IgD-negative memory B cell (primary cell): ENCODE data around the gene SH3RF3. TPM values are rescaled to one million over a fixed set of nuclear protein-coding genes. Genes with fewer than 3 reads are reported as not detected.

Source experiments
- H3K27ac Mint-ChIP-seq, 3 donors: one replicate each; pipeline ENCODE4 v1.8.0; 2020 to 2022; ENCODE audit warnings: mild to moderate bottlenecking in 3 of 3, mixed read lengths in 3 of 3, moderate library complexity in 1 of 3
- H3K27me3 Mint-ChIP-seq: one replicate; pipeline ENCODE4 v1.8.0; 2021; ENCODE audit warnings: mixed read lengths
- H3K36me3 Mint-ChIP-seq: one replicate; pipeline ENCODE4 v1.8.0; 2020; ENCODE audit warnings: mild to moderate bottlenecking, mixed read lengths
- H3K4me1 Mint-ChIP-seq, 3 donors: one replicate each; pipeline ENCODE4 v1.8.0; 2020 to 2022; ENCODE audit warnings: mixed read lengths in 3 of 3, mild to moderate bottlenecking in 1 of 3
- H3K4me3 Mint-ChIP-seq, 4 donors: one replicate each; pipeline ENCODE4 v1.8.0; 2020 to 2022; ENCODE audit warnings: mild to moderate bottlenecking in 4 of 4, mixed read lengths in 4 of 4, moderate library complexity in 3 of 4
- H3K9me3 Mint-ChIP-seq, 3 donors: one replicate each; pipeline ENCODE4 v1.8.0; 2020 to 2021; ENCODE audit warnings: mixed read lengths in 3 of 3, mild to moderate bottlenecking in 1 of 3
- polyA plus RNA-seq: library from polyadenylated mRNA; unstranded; fragments of 300-500 nt; fragmentation: Illumina TruSeq; gene quantifications from one replicate; pipeline ENCODE4 v1.2.3, GENCODE V29; 2021

The SH3RF3 gene
- polyA plus RNA-seq, 1 donor from 2014 or later = not detected

- H3K4me1 Mint-ChIP-seq = peaks cover 0 to 13% (median 2%) of the 10 kb centered on the region in 3 donors
- H3K9me3 Mint-ChIP-seq = no peaks in the 10 kb centered on the region
- peaks cover 1% of the 10 kb centered on the region for H3K36me3 Mint-ChIP-seq
- no peak overlapping the region for H3K27ac Mint-ChIP-seq
- H3K4me3 Mint-ChIP-seq = no peak overlapping the region
- peaks cover 11% of the 10 kb centered on the region for H3K27me3 Mint-ChIP-seq
These were observed 10.9 kb downstream of the SH3RF3 start for GRCh38 chr2:109139865-109140396.

GRCh38 chr2:109141006-109141600 lies 12.1 kb downstream of the SH3RF3 start:
- Mint-ChIP-seq H3K9me3 (no peaks in the 10 kb centered on the region), H3K4me1 (peaks cover 0 to 13% (median 2%) of the 10 kb centered on the region in 3 donors), H3K27ac (no peak overlapping the region), H3K27me3 (peaks cover 6% of the 10 kb centered on the region), H3K36me3 (peaks cover 1% of the 10 kb centered on the region), H3K4me3 (no peak overlapping the region)

- Mint-ChIP-seq H3K36me3 (peaks cover 1% of the 10 kb centered on the region), H3K9me3 (no peaks in the 10 kb centered on the region), H3K27me3 (peaks cover 5% of the 10 kb centered on the region), H3K4me1 (peaks cover 0 to 13% (median 2%) of the 10 kb centered on the region in 3 donors), H3K4me3 (no peak overlapping the region), H3K27ac (no peak overlapping the region)
These were observed 12.8 kb downstream of the SH3RF3 start for GRCh38 chr2:109141727-109142283.

- peaks cover 5% of the 10 kb centered on the region for H3K27me3 Mint-ChIP-seq
- no peak overlapping the region for H3K27ac Mint-ChIP-seq
- H3K4me1 Mint-ChIP-seq = peaks cover 0 to 11% (median 2%) of the 10 kb centered on the region in 3 donors
- H3K36me3 Mint-ChIP-seq = peaks cover 1% of the 10 kb centered on the region
- H3K4me3 Mint-ChIP-seq = no peak overlapping the region
- no peaks in the 10 kb centered on the region for H3K9me3 Mint-ChIP-seq
These were observed 13.6 kb downstream of the SH3RF3 start for GRCh38 chr2:109142416-109143210.

- Mint-ChIP-seq H3K4me1 (peaks cover 0 to 11% (median 2%) of the 10 kb centered on the region in 3 donors), H3K27me3 (peaks cover 5% of the 10 kb centered on the region), H3K36me3 (peaks cover 1% of the 10 kb centered on the region), H3K9me3 (peaks cover 0 to 2% (median 0%) of the 10 kb centered on the region in 3 donors), H3K4me3 (peak overlapping the region in 3 of 4 donors; percentile 5 to 62 (median 24)), H3K27ac (peak overlapping the region in 1 of 3 donors; percentile 2)
These were observed 14.5 kb downstream of the SH3RF3 start for GRCh38 chr2:109143214-109144187.

- Mint-ChIP-seq H3K4me3 (no peak overlapping the region), H3K27me3 (peaks cover 5% of the 10 kb centered on the region), H3K4me1 (peaks cover 0 to 11% (median 2%) of the 10 kb centered on the region in 3 donors), H3K27ac (peak overlapping the region in 2 of 3 donors; percentile 21 to 80), H3K9me3 (peaks cover 0 to 2% (median 0%) of the 10 kb centered on the region in 3 donors), H3K36me3 (peaks cover 1% of the 10 kb centered on the region)
These were observed 15.3 kb downstream of the SH3RF3 start for GRCh38 chr2:109144271-109144670.

- H3K27me3 Mint-ChIP-seq = peaks cover 8% of the 10 kb centered on the region
These were observed 15.7 kb downstream of the SH3RF3 start for GRCh38 chr2:109144721-109145120.

GRCh38 chr2:109145286-109145685 lies 16.3 kb downstream of the SH3RF3 start:
- no peak overlapping the region for H3K4me3 Mint-ChIP-seq
- peaks cover 0 to 11% (median 2%) of the 10 kb centered on the region in 3 donors for H3K4me1 Mint-ChIP-seq
- peaks cover 8% of the 10 kb centered on the region for H3K27me3 Mint-ChIP-seq
- H3K27ac Mint-ChIP-seq = no peak overlapping the region
- H3K9me3 Mint-ChIP-seq = peaks cover 0 to 2% (median 0%) of the 10 kb centered on the region in 3 donors
- peaks cover 1% of the 10 kb centered on the region for H3K36me3 Mint-ChIP-seq

More at GRCh38 chr2:109144721-109145120, 15.7 kb downstream of the SH3RF3 start:
- Mint-ChIP-seq H3K9me3 (peaks cover 0 to 2% (median 0%) of the 10 kb centered on the region in 3 donors), H3K27ac (peak overlapping the region in 2 of 3 donors; percentile 21 to 80), H3K4me3 (no peak overlapping the region), H3K36me3 (peaks cover 1% of the 10 kb centered on the region), H3K4me1 (peaks cover 0 to 11% (median 2%) of the 10 kb centered on the region in 3 donors)

GRCh38 chr2:109147405-109147804 lies 18.4 kb downstream of the SH3RF3 start:
- Mint-ChIP-seq H3K9me3 (peaks cover 0 to 2% (median 0%) of the 10 kb centered on the region in 3 donors), H3K4me3 (no peak overlapping the region), H3K36me3 (no peaks in the 10 kb centered on the region), H3K27me3 (peaks cover 8% of the 10 kb centered on the region), H3K4me1 (peaks cover 0 to 11% (median 2%) of the 10 kb centered on the region in 3 donors), H3K27ac (no peak overlapping the region)

- Mint-ChIP-seq H3K36me3 (no peaks in the 10 kb centered on the region), H3K27ac (no peak overlapping the region), H3K27me3 (peaks cover 7% of the 10 kb centered on the region), H3K9me3 (peaks cover 0 to 2% (median 0%) of the 10 kb centered on the region in 3 donors), H3K4me3 (no peak overlapping the region), H3K4me1 (peaks cover 0 to 10% (median 2%) of the 10 kb centered on the region in 3 donors)
These were observed 19.2 kb downstream of the SH3RF3 start for GRCh38 chr2:109148117-109148746.

- peaks cover 0 to 4% (median 2%) of the 10 kb centered on the region in 3 donors for H3K4me1 Mint-ChIP-seq
These were observed 20.1 kb downstream of the SH3RF3 start for GRCh38 chr2:109148991-109149645.

GRCh38 chr2:109150559-109150958 lies 21.6 kb downstream of the SH3RF3 start:
- H3K4me3 Mint-ChIP-seq = no peak overlapping the region
- H3K9me3 Mint-ChIP-seq = peaks cover 0 to 2% (median 0%) of the 10 kb centered on the region in 3 donors
- H3K27ac Mint-ChIP-seq = no peak overlapping the region
- H3K27me3 Mint-ChIP-seq = peaks cover 3% of the 10 kb centered on the region
- H3K36me3 Mint-ChIP-seq = no peaks in the 10 kb centered on the region
- H3K4me1 Mint-ChIP-seq = no peaks in the 10 kb centered on the region

More at GRCh38 chr2:109148991-109149645, 20.1 kb downstream of the SH3RF3 start:
- Mint-ChIP-seq H3K27ac (no peak overlapping the region), H3K4me3 (no peak overlapping the region), H3K9me3 (peaks cover 0 to 2% (median 0%) of the 10 kb centered on the region in 3 donors), H3K36me3 (no peaks in the 10 kb centered on the region), H3K27me3 (peaks cover 3% of the 10 kb centered on the region)

- Mint-ChIP-seq H3K4me1 (no peaks in the 10 kb centered on the region), H3K27me3 (peaks cover 3% of the 10 kb centered on the region), H3K36me3 (no peaks in the 10 kb centered on the region), H3K9me3 (peaks cover 0 to 2% (median 0%) of the 10 kb centered on the region in 3 donors), H3K4me3 (no peak overlapping the region), H3K27ac (no peak overlapping the region)
These were observed 22.5 kb downstream of the SH3RF3 start for GRCh38 chr2:109151519-109151918.
